HepG2 (cell line): ENCODE data around the gene TXNDC11.

Experiments used
- LCORL ChIP-seq, 2 experiments: fragments of 450-650 bp in 1 of 2; sonication (generic) in 1 of 2; formaldehyde crosslinking in 1 of 2; IDR thresholded peaks; 2 replicates each; pipeline versions ENCODE4 v1.5.0 to v1.6.1; 2017 to 2020; ENCODE audit warnings: antibody characterized with exemption in 1 of 2, missing genetic modification reagents in 1 of 2
- PBX3 ChIP-seq: sonication (generic); formaldehyde crosslinking; IDR thresholded peaks from 2 replicates; pipeline ENCODE4 v1.8.1; 2023; ENCODE audit warnings: missing genetic modification reagents, inconsistent platforms, borderline replicate concordance
- ZBTB20 ChIP-seq: sonication (generic); formaldehyde crosslinking; IDR thresholded peaks from 2 replicates; pipeline ENCODE4 v1.8.1; 2023; ENCODE audit warnings: missing genetic modification reagents, low read depth, mild to moderate bottlenecking, borderline replicate concordance
- ZFAT ChIP-seq: sonication (generic); formaldehyde crosslinking; conservative IDR thresholded peaks from 2 replicates; pipeline ENCODE4 v1.8.1; 2023; ENCODE audit warnings: missing genetic modification reagents, inconsistent platforms
- TF ChIP-seq, protein P1 (sequence below): IDR thresholded peaks from 2 replicates; pipeline ENCODE4 v1.6.1; 2012; ENCODE audit warnings: inconsistent platforms

DNA sequence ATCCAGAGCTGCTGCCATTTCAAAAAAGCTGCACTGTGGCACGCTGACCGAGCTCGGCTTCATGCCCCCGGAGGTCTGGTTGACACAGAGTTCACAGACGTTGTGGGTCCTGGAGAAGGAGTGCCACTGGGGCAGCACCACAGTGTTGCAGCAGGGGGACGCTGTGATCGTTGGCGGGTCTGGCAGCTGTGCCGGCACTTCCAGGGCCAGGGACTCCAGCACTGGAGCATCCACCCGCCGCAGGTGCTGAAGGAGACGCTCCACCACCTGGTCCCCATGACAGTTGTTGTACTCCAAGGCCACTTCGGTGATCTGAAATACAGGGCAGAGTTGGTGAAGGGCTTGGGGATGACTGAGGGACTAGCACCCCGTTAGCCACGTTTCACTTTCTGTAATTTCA, 50.9 kb downstream of the TXNDC11 start:
- TF ChIP-seq ZBTB20 (CRISPR knock-in tag) (no peak), PBX3 (CRISPR knock-in tag) (no peak), LCORL (IDR thresholded peaks at IDR 0.05) (no peak), LCORL (CRISPR knock-in tag; IDR thresholded peaks at IDR 0.05) (no peak), ZFAT (CRISPR knock-in tag) (no peak)
- TF ChIP-seq, protein P1, sequence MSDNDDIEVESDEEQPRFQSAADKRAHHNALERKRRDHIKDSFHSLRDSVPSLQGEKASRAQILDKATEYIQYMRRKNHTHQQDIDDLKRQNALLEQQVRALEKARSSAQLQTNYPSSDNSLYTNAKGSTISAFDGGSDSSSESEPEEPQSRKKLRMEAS = no peak
